OCI-LY7 (cell line): ENCODE measurements around the gene NFAM1. TPM values are rescaled to one million over a fixed set of nuclear protein-coding genes. Genes with fewer than 3 reads are reported as not detected.

Experiments
- BruUV-seq: library from RNA; stranded (reverse); fragments of 400-500 nt; replicated peaks from 2 replicates; lab custom pipeline; 2021; lab: Mats Ljungman, UMichigan
- CTCF ChIA-PET: fragments of 300-600 bp; sonication (Branson Sonifier 250); formaldehyde crosslinking; loops from one replicate; lab custom pipeline; 2022; ENCODE audit warnings: antibody characterized with exemption; ENCODE audit not compliant: unreplicated experiment; lab: Charles Lee
- POLR2A ChIA-PET: fragments of 300-600 bp; sonication (Branson Sonifier 250); formaldehyde crosslinking; loops from one replicate; lab custom pipeline; 2022; ENCODE audit warnings: antibody characterized with exemption; lab: Charles Lee
- DNase-seq: peaks from one replicate; pipeline ENCODE4 v3.0.0-alpha.2; 2015; ENCODE audit warnings: low spot score
- H2AFZ ChIP-seq: fragments of 200-600 bp; sonication (generic), shearing (Covaris generic); 2 replicates; pipeline ENCODE4 v1.6.1; 2014; ENCODE audit warnings: mild to moderate bottlenecking, antibody characterized with exemption, low read length, moderate library complexity
- H3K27ac ChIP-seq: fragments of 200-600 bp; sonication (generic); 2 replicates; pipeline ENCODE4 v1.5.1; 2014; ENCODE audit warnings: mixed run types, low read depth, mild to moderate bottlenecking, moderate library complexity, low read length, inconsistent platforms; ENCODE audit not compliant: poor library complexity, severe bottlenecking
- H3K36me3 ChIP-seq: fragments of 200-600 bp; sonication (generic); 2 replicates; pipeline ENCODE4 v1.6.1; 2014; ENCODE audit warnings: mild to moderate bottlenecking, antibody characterized with exemption, low read length, moderate library complexity, mixed read lengths; ENCODE audit not compliant: insufficient read depth
- H3K4me1 ChIP-seq: fragments of 200-600 bp; sonication (generic); 2 replicates; pipeline ENCODE4 v1.5.1; 2014; ENCODE audit warnings: mild to moderate bottlenecking, low read length; ENCODE audit not compliant: insufficient read depth, poor library complexity, severe bottlenecking
- H3K4me2 ChIP-seq: fragments of 200-600 bp; sonication (generic); 2 replicates; pipeline ENCODE4 v1.6.1; 2014; ENCODE audit warnings: mild to moderate bottlenecking, low read length
- H3K4me3 ChIP-seq: fragments of 200-600 bp; sonication (generic); 2 replicates; pipeline ENCODE4 v1.5.1; 2014; ENCODE audit warnings: mild to moderate bottlenecking, low read depth, low read length; ENCODE audit not compliant: poor library complexity, severe bottlenecking
- H3K79me2 ChIP-seq: fragments of 200-600 bp; sonication (generic); 2 replicates; pipeline ENCODE4 v1.6.1; 2016; ENCODE audit warnings: low read depth, mild to moderate bottlenecking, low read length, moderate library complexity, mixed read lengths; ENCODE audit not compliant: insufficient read depth
- H3K9me2 ChIP-seq: fragments of 200-600 bp; sonication (generic); 2 replicates; pipeline ENCODE4 v1.6.1; 2016; ENCODE audit warnings: mild to moderate bottlenecking, low read length, mixed read lengths; ENCODE audit not compliant: insufficient read depth
- H3K9me3 ChIP-seq: fragments of 200-600 bp; sonication (generic); 2 replicates; pipeline ENCODE4 v1.6.1; 2014; ENCODE audit warnings: mild to moderate bottlenecking, mixed run types, low read length, mixed read lengths
- H4K20me1 ChIP-seq: fragments of 200-600 bp; sonication (generic); 2 replicates; pipeline ENCODE4 v1.6.1; 2014; ENCODE audit warnings: mild to moderate bottlenecking, antibody characterized with exemption, low read length, moderate library complexity, mixed read lengths; ENCODE audit not compliant: insufficient read depth
- CTCF ChIP-seq: fragments of 200-600 bp; sonication (generic); conservative IDR thresholded peaks from 2 replicates; pipeline ENCODE4 v1.5.1; 2014; ENCODE audit warnings: mild to moderate bottlenecking, antibody characterized with exemption, low read length, moderate library complexity, mixed read lengths
- EZH2phosphoT487 ChIP-seq: fragments of 200-600 bp; sonication (generic); IDR thresholded peaks from 2 replicates; pipeline ENCODE4 v1.6.1; 2018; ENCODE audit warnings: low read depth, borderline replicate concordance, mild to moderate bottlenecking, mixed run types, antibody characterized with exemption, low read length, moderate library complexity, mixed read lengths
- intact Hi-C: fragments of 100-400 bp; cut with micrococcal nuclease; formaldehyde crosslinking; loops from one replicate; pipeline ENCODE4 v1.10.0; 2022; ENCODE audit not compliant: unreplicated experiment
- total RNA-seq, 2 experiments: library from RNA; depleted of rRNA in 1 of 2; stranded (reverse); fragments of >200 nt in 1 of 2; shearing (Covaris generic) in 1 of 2; gene quantifications; 2 replicates each; pipeline ENCODE4 v1.2.3, GENCODE V29; 2014 to 2022

The NFAM1 gene
- total RNA-seq, 2 experiments from 2014 or later: 0.16 to 0.88 TPM

GRCh38 chr22:42338479-42338878, 93.7 kb downstream of the NFAM1 start:
- TF ChIP-seq CTCF: no peak
- TF ChIP-seq EZH2phosphoT487: no peak
- Histone ChIP-seq H3K4me1 (no peaks in the 10 kb centered on the region), H4K20me1 (no peaks in the 10 kb centered on the region), H3K9me2 (no peaks in the 10 kb centered on the region), H3K27ac (no peak overlapping the region), H3K79me2 (no peaks in the 10 kb centered on the region), H3K4me3 (no peak overlapping the region), H2AFZ (no peak overlapping the region), H3K36me3 (no peaks in the 10 kb centered on the region), H3K4me2 (no peak overlapping the region), H3K9me3 (no peaks in the 10 kb centered on the region)
- DNase-seq: no peak
- intact Hi-C loops: no loop called here
- ChIA-PET POLR2A (no interaction called here), CTCF (no interaction called here)
- BruUV-seq: no TSS peak

- POLR2A ChIA-PET: no interaction called here
Measured at GRCh38 chr22:42337356-42337755, 94.8 kb downstream of the NFAM1 start.

More at GRCh38 chr22:42337356-42337755, 94.8 kb downstream of the NFAM1 start:
- Histone ChIP-seq H3K4me1 (no peaks in the 10 kb centered on the region), H4K20me1 (no peaks in the 10 kb centered on the region), H3K27ac (no peak overlapping the region), H3K36me3 (no peaks in the 10 kb centered on the region), H3K79me2 (no peaks in the 10 kb centered on the region), H3K9me2 (no peaks in the 10 kb centered on the region), H3K9me3 (no peaks in the 10 kb centered on the region), H3K4me2 (no peak overlapping the region), H3K4me3 (no peak overlapping the region), H2AFZ (no peak overlapping the region)
- TF ChIP-seq EZH2phosphoT487 (no peak), CTCF (no peak)
- BruUV-seq: no TSS peak
- intact Hi-C loops: no loop called here
- CTCF ChIA-PET: no interaction called here
- no peak for DNase-seq
